GM18502 (cell line): ENCODE data around the gene RTP5.

Experiments used
- ATAC-seq: cut with Tn5 transposase; IDR thresholded peaks from one replicate; pipeline ENCODE4 v1.9.1; 2021; ENCODE audit warnings: mild to moderate bottlenecking; ENCODE audit not compliant: unreplicated experiment, poor library complexity

Gene RTP5

DNA sequence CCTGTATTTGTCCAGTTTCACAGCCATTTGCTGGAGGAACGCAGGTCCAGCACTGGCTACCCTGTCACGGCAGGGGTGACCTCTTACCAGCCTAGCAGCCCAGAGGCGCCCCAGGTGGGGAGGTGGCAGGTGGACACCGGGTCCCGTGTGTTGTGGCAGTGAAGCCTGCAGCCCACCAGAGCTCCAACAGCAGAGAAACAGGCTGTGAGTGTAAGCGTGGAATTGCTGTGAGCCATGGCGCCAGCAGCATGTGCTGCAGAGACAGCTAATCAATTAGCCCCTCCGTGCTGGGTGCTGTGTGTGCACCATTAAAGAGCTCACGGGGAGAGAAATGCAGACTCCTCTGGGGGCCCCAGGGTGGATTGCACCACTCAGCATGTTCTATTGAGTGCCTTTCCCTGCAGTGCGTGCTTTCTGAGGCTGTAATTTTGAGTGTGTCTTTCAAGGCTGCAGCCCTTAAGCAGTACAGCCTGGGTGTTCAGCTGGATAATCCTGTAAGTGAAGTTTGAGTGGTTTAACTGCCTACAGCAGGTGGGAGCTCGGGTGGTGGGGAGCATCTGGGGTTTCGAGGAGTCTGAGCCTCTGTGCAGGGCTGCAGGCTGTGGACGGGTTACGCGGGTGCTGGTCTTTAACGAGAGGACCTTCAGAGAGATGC lies 15.9 kb downstream of the RTP5 start:
- no peak for ATAC-seq

- no peak for ATAC-seq
Observed at GRCh38 chr2:241885946-241886643, 16.6 kb downstream of the RTP5 start.

GRCh38 chr2:241886840-241887447 lies 17.4 kb downstream of the RTP5 start:
- no peak for ATAC-seq

DNA sequence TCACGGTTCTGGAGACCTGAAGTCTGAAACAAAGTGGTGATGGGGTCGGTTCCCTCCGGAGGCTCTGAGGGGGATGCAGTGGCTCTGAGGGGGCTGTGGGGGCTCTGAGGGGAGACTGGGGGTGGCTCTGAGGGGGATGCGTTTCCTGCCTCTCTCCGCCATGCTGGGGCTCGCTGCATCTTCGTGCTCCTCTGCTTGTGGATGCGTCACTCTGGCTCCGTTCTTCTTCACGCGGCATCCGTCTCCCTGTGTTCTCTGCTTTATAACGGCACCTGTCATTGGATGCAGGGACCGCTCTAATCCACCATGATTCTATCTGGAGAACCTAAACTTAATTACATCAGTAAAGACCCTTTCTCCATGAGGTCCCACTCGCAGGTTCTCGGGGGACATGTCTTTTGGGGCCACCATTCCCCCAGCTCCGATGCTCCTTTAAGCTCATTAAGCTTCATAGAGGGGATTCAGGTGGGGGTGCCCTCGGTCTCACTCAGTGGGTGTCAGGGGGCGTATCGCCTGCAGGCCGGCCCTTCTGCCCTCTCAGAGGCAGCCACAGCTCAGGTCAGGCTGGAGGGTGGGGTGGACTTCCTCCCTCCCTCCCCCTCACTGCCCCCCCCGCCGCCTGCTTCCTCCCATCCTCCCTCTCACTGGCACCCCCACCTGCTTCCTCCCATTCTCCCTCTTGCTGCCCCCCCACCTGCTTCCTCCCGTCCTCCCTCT lies 18.4 kb downstream of the RTP5 start:
- no peak for ATAC-seq

DNA sequence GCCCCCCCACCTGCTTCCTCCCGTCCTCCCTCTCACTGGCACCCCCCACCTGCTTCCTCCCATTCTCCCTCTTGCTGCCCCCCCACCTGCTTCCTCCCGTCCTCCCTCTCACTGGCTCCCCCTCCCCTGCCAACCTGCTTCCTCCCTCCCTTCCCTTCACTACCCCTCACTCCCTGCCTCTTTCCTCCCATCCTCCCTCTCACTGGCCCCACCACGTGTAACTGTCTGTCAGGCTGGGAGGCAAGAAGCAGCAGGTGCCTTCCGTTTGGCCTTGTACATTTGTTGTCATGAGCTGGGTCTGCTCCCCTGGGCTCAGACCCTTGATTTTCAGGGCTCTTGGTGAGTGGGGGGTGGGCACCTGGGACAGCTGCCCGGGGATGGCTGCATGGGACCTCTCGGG lies 19.1 kb downstream of the RTP5 start:
- no peak for ATAC-seq

DNA sequence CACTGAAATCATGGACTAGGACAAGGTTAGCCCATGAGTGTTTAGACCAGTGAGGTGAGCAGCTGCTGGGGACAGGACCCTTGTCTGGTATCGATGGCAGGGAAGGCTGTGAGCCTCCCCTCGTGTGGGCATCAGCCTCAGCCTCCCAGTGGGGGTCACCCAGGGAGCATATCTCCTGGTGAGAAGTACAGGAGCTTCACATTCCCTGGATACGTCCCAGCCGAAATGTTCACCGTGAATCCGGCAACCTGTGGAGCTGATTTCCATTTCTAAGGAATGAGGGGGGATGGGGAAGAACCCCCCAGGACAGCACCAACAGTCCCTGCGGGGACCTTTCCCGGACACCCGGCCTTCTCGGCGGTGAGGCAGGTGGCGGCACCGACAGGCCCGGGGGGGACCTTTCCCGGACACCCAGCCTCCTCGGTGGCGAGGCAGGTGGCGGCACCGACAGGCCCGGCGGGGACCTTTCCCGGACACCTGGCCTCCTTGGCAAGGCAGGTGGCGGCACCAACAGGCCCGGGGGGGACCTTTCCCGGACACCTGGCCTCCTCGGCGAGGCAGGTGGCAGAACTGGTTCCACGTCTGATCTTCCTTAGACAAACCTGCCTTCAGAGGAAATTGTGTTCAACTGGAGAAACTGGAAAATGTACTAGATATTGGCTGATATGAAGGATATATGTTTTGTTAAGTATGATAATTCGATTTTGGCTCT lies 21.2 kb downstream of the RTP5 start:
- ATAC-seq = no peak

DNA sequence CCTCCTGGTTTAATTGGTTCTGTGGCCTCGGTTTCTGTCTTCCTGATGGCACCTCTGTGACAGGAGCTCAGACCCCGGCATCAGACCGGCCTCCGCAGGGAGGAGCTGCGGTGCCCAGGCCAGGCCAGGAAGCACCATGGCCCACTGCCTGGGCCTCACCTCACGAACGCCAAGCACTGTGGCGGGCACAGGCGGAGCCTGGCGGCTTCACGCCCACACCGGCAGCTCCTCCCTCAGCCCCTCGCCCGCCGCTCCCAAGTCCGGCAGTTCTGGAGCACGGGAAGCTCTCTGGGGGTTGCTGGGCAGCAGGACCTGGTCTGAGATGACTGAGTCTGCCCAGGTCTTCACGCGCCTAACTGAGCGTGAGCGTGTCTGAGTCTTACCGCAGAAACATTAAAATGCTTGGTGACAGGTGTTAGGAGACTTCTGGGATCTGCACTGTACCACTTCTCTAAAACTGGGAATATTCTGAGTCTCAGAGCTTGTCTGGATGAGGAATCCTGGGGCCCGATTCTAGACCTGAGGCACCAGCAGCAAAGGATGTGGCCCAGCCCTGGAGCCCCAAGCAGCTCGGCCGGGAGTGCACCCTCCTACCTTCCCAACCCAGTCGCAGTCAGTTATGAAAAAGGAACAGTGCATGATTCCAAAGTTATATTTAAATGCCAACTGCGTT lies 21.9 kb downstream of the RTP5 start:
- ATAC-seq = no peak

DNA sequence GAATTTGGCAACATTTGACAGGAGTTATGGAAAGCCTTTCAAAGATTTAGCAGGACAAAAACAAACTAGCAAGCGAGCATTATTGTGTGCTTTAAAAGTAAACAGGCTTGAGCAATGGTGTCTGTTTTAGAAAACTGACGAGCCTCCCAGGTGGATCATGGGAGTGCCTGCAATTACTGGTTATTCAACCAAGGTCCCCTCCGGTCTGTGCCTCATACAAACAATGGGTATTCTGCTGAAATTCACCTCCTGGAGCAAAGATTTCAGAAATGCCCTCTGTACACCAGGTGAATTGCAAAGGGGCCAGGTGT lies 22.4 kb downstream of the RTP5 start:
- no peak for ATAC-seq

- ATAC-seq = no peak
Observed at GRCh38 chr2:241892299-241893137, 23.0 kb downstream of the RTP5 start.

DNA sequence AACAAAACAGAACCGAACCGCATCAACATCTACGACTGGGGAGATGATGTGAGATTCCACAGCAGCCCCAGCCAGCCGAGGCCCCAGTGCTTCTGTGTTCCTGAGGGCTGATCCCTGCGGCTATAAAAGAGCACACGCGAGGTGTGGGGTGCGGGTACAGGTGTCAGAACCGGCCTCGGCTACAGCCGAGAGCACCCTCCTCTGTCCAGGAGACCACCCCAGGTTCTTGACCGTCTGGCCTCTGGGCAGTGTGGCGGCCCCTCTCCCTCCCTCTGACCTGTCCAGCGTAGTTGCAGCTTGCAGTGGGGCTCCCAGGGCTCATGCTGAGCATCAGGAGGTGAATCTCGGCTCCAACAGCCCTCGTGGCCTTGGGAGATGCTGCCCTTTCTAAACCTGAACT lies 23.7 kb downstream of the RTP5 start:
- no peak for ATAC-seq

- no peak for ATAC-seq
Observed at GRCh38 chr2:241894056-241894641, 24.6 kb downstream of the RTP5 start.

- ATAC-seq = no peak
Observed at GRCh38 chr2:241894681-241895426, 25.3 kb downstream of the RTP5 start.

DNA sequence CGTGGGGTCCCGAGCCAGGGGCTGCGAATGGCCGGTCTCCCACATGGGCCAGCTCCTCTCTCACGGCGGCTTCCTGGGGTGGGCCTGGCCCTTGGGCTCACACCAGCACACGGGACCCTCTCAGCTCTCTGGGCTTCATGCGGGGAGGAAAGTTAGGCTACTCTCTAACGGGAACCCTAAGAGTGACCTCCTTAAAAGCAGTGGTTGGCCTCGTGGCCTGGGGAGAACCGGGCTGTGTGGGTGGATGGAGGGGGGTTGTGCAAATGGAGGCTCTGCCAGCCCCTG lies 25.8 kb downstream of the RTP5 start:
- ATAC-seq = no peak

DNA sequence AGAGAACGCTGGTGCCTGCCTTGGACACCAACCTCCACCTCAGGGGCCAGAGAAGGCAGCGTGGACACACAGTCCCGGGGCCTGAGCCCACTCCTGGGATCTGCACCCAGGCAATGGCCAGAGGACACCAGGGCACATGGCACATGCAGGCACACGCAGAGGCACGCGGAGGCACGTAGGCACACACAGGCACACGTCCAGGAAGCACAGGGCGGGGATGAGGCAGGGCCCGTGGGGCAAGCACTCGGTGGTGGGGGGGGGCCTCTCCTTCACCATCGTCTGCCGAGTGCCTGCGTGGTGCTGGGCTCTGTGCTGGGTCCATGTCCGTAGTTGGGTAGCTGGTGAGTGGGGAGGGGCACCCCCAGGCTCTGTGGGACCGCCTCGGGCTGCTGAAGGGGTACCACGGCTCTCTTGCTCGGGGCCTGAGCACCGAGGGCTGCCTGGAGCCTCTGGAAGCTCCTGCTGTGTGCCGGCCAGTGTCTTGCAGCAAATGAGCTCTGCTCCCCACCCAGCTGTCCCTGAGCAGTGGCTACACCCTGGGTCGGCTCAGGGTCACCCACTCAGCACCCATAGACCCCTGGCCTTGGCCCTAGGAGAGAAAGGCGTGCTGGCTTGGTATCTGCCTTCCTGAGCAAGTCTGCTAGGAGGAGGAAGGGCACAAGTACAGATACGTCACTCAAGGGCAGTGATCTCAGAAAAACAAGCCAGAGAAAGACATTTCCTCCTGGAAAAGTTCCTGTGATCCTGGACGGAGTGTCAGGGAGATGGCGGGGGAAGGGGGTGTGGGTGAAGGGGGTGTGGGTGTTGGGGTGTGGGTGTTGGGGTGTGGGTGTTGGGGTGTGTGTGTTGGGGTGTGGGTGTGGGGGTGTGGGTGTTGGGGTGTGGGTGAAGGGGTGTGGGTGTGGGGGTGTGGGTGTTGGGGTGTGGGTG lies 26.4 kb downstream of the RTP5 start:
- no peak for ATAC-seq

DNA sequence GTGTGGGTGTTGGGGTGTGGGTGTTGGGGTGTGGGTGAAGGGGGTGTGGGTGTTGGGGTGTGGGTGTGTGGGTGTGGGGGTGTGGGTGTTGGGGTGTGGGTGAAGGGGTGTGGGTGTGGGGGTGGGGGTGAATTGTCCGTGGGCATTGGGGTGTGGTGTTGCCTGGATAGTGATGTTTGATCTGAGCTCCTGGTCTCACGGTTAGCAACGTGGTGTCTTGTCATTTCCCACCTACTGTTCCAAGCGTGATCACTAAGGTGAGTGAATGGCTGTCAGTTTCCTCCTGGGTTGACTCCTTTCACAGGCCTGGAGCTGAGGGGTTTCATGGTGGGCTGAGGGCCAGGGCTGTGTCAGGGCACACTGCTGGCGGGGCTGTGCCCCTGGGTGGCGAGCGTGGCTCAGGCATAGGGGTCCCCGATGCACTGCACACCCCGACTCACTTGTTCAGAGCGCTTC lies 27.2 kb downstream of the RTP5 start:
- ATAC-seq = no peak

- ATAC-seq = no peak
Observed at GRCh38 chr2:241897231-241897916, 27.8 kb downstream of the RTP5 start.
